Stomach smooth muscle (tissue), 2 donors: ENCODE data around the gene SULT2B1.
"Not testable (repeated sequence)": the region's sequence is repeated elsewhere in the genome, so short reads cannot be mapped to it uniquely, and the experiment has no call there.

Experiments
- H3K27ac ChIP-seq: one replicate; pipeline ENCODE4 v1.7.0; 2013; ENCODE audit warnings: mild to moderate bottlenecking, low read length, inconsistent platforms
- H3K27me3 ChIP-seq, 2 donors: one replicate each; pipeline ENCODE4 v1.7.0; 2013; ENCODE audit warnings: low read length in 2 of 2; ENCODE audit not compliant: insufficient read depth in 2 of 2, control insufficient read depth in 1 of 2
- H3K36me3 ChIP-seq, 2 donors: one replicate each; pipeline ENCODE4 v1.7.0; 2013; ENCODE audit warnings: low read length in 2 of 2; ENCODE audit not compliant: control insufficient read depth in 2 of 2, insufficient read depth in 2 of 2
- H3K4me1 ChIP-seq: one replicate; pipeline ENCODE4 v1.7.0; 2013; ENCODE audit warnings: low read length; ENCODE audit not compliant: control insufficient read depth, insufficient read depth
- H3K4me3 ChIP-seq, 2 donors: one replicate each; pipeline ENCODE4 v1.7.0; 2013; ENCODE audit warnings: low read length in 2 of 2
- H3K9ac ChIP-seq, 2 donors: one replicate each; pipeline ENCODE4 v1.7.0; 2013; ENCODE audit warnings: low read length in 2 of 2, mild to moderate bottlenecking in 1 of 2
- H3K9me3 ChIP-seq, 2 donors: one replicate each; pipeline ENCODE4 v1.7.0; 2013; ENCODE audit warnings: low read length in 2 of 2; ENCODE audit not compliant: control insufficient read depth in 2 of 2
- donor health status: healthy.
- donor health status: Pancreatic carcinoma.

SULT2B1 gene

DNA sequence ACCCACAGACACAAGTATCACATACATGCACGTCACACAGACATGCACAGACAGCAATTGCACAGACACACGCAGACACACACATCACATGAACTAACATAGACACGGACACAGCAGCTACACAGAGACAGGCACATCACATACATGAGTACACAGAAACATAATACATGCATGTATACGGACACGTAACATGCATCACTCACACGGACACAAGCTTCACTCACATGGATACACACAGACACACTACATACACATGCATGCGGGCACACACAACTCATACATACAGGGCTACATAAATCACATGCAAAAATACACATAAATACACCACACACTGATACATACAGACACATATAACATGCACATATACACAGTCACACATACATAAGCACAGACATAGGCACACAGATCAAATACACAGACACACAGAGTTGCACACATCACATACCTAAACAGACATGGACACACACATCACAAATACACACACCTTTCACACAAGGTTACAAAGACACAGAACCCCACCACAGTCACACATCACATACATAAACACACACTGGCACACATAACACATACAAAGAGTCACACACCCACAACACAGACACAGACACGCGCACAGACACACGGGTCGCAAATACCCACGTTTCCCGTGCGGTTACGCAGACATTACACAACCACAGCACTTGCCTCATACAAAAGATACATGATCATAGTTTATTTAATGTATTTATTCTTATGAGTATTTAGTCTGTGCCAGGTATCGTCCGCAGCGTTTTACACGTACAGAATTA, 39.3 kb upstream of the SULT2B1 start:
- Histone ChIP-seq H3K36me3 (no peaks in the 10 kb centered on the region), H3K4me3 (no peak overlapping the region), H3K27ac (no peak overlapping the region), H3K27me3 (peaks cover 25 to 33% of the 10 kb centered on the region in 2 donors), H3K9me3 (no peaks in the 10 kb centered on the region), H3K9ac (no peak overlapping the region), H3K4me1 (peaks cover 14% of the 10 kb centered on the region)

DNA sequence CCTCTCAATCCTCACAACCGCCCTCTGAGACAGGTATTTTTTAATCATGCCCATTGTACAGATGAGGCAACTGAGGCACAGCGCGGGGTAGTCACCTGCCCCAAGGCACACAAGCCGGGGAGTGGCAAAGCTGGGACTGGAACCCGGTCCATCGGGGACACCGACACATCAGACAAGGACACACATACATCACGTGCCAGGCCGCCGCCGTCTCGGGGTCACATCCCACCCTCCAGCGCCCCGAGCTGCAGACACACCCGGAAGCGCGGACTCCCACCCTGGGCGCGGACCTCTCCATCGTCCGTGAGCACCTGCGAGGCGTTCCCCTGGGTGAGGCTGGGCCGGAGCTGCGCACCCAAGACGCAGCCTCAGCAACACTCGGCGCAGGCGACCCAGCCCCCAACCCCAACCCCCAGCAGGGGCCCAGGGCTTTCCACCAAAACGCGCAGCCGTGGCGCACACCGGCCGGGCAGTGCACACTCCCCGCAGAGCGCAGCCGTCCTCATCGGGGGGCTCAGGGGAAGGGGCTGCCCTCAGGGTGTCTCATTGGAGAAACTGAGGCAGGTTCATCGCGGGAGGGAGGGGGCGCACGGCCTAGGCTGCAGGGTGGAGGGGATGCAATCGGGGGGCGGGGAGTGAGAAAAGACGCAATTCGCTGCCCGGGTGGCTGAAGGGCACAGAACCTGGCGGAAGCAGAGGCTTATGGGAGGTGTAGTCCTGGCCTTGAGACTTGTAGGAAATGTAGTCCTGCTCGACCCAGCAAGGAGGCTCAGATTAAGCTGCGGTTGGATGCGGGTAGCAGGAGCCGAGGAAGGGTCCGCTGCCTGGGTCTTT, 38.5 kb upstream of the SULT2B1 start:
- no peaks in the 10 kb centered on the region for H3K36me3 ChIP-seq
- H3K4me1 ChIP-seq = peaks cover 14% of the 10 kb centered on the region
- no peak overlapping the region for H3K9ac ChIP-seq
- no peaks in the 10 kb centered on the region for H3K9me3 ChIP-seq
- no peak overlapping the region for H3K27ac ChIP-seq
- peak overlapping the region; percentile 63 to 72 for H3K4me3 ChIP-seq
- peaks cover 25 to 33% of the 10 kb centered on the region in 2 donors for H3K27me3 ChIP-seq

DNA sequence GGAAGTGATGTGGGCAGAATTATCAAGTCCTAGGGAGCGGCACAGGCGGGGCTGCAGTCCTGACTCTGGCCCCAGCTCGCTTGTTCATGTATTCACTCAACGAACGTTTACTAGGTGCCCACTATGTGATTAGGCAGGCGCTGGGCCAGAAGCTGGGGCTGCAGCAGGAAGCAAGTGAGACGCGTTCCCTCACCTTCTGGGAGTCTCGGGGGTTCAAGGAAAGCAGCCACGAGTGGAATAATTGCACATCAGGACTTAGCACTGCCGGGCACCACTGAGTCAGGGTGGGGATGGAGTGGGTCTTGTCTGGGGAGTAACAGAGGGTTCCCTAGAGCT, 37.9 kb upstream of the SULT2B1 start:
- no peak overlapping the region for H3K27ac ChIP-seq

DNA sequence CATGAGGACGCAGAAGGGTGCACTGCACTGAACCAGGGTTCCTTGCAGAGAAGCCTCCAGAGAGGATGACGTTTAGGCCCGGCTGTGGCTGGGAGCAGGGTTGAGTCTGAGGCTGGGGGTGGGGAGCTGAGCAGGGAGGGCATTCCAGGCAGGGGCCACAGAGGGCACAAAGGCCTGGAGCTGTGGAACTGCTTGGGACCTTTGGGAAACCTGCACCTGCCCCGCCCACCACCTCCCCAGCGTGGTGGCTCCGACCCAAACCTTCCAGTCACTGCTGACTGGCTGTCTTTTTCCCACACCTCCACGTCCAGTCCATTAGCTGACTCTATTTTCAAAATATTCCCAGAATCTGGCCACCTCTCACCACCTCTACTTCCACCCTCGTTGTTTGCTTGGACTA, 35.4 kb upstream of the SULT2B1 start:
- H3K9me3 ChIP-seq = no peaks in the 10 kb centered on the region
- no peak overlapping the region for H3K27ac ChIP-seq
- H3K36me3 ChIP-seq = no peaks in the 10 kb centered on the region
- peaks cover 6% of the 10 kb centered on the region for H3K4me1 ChIP-seq
- H3K9ac ChIP-seq = no peak overlapping the region
- H3K4me3 ChIP-seq = no peak overlapping the region
- peaks cover 16 to 24% of the 10 kb centered on the region in 2 donors for H3K27me3 ChIP-seq

More for the DNA sequence above, 37.9 kb upstream of the SULT2B1 start:
- Histone ChIP-seq H3K4me3 (peak overlapping the region in 1 of 2 donors; percentile 63), H3K4me1 (peaks cover 14% of the 10 kb centered on the region), H3K36me3 (no peaks in the 10 kb centered on the region), H3K9ac (no peak overlapping the region), H3K27me3 (peaks cover 25 to 33% of the 10 kb centered on the region in 2 donors), H3K9me3 (no peaks in the 10 kb centered on the region)

DNA sequence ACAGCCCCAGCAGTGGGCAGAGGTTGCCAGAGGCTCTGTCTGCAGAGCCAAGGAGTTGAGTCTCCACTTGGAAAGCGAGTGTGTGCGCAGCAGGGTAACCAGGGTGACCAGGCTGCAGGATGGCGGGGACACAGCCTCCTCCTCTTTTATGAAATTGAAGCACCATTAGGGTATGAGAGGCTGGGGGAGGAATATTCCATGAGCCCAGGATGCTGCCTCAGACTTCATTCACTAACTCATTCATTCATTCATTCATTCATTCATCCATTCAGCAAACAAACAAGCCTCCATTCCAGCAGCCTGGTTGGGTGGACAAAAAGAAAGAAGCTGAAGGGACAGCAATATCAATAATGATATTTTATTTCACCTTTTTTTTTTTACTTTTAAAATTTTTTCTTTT, 33.8 kb upstream of the SULT2B1 start:
- no peaks in the 10 kb centered on the region for H3K9me3 ChIP-seq
- no peak overlapping the region for H3K27ac ChIP-seq
- H3K27me3 ChIP-seq = peaks cover 3 to 9% of the 10 kb centered on the region in 2 donors
- no peak overlapping the region for H3K4me3 ChIP-seq
- H3K9ac ChIP-seq = no peak overlapping the region
- no peaks in the 10 kb centered on the region for H3K36me3 ChIP-seq
- peaks cover 5% of the 10 kb centered on the region for H3K4me1 ChIP-seq

- not testable (repeated sequence) for H3K36me3 ChIP-seq, H3K4me3 ChIP-seq, H3K9ac ChIP-seq, H3K9me3 ChIP-seq, H3K4me1 ChIP-seq, H3K27me3 ChIP-seq, H3K27ac ChIP-seq
These were observed 32.5 kb upstream of the SULT2B1 start for GRCh38 chr19:48519426-48519825.

DNA sequence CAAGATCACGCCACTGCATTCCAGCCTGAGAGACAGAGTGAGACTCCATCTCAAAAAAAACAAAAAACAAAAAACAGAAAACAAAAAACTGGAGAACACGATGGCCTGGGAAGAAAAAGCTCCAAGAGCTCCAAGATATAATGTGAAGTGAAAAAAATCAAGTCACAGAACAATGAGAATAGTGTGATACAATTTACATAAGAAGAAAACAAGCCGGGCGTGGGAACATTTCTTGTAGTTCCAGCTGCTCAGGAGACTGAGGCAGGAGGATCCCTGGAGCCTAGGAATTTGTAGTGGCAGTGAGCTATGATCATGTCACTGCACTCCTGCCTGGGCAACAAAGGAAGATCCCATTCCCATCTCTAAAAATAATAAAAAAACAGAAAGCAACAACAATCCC, 31.8 kb upstream of the SULT2B1 start:
- no peaks in the 10 kb centered on the region for H3K27me3 ChIP-seq
- H3K9me3 ChIP-seq = peaks cover 3 to 5% of the 10 kb centered on the region in 2 donors
- no peak overlapping the region for H3K4me3 ChIP-seq
- no peaks in the 10 kb centered on the region for H3K36me3 ChIP-seq
- H3K4me1 ChIP-seq = no peaks in the 10 kb centered on the region
- H3K27ac ChIP-seq = no peak overlapping the region
- no peak overlapping the region for H3K9ac ChIP-seq

DNA sequence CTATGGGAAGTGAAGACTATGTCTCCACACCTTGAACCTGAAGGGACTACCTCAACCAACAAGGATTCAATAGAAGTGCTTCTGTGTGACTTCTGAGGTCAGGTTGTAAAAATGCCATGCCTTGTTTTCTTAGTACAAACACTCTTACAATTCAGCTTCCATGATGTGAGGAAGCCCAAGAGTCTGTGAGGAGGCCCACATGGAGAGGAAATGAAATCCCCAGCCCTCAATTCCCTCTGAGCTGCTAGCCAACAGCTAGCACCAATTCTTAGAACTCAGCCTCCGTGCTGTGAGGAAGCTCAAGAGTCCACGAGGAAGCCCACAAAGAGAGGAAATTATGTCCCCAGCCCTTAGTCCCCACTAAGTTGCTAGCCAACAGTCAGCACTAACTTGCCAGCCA, 27.8 kb upstream of the SULT2B1 start:
- H3K36me3 ChIP-seq = no peaks in the 10 kb centered on the region
- no peak overlapping the region for H3K4me3 ChIP-seq
- peaks cover 6 to 20% of the 10 kb centered on the region in 2 donors for H3K9me3 ChIP-seq
- no peak overlapping the region for H3K27ac ChIP-seq
- no peaks in the 10 kb centered on the region for H3K4me1 ChIP-seq
- H3K27me3 ChIP-seq = no peaks in the 10 kb centered on the region
- H3K9ac ChIP-seq = no peak overlapping the region

GRCh38 chr19:48524732-48525131, 27.2 kb upstream of the SULT2B1 start:
- Histone ChIP-seq H3K9me3 (peaks cover 6 to 23% of the 10 kb centered on the region in 2 donors), H3K36me3 (no peaks in the 10 kb centered on the region), H3K4me1 (no peaks in the 10 kb centered on the region), H3K9ac (no peak overlapping the region), H3K27ac (no peak overlapping the region), H3K27me3 (no peaks in the 10 kb centered on the region), H3K4me3 (no peak overlapping the region)

- H3K4me3 ChIP-seq = no peak overlapping the region
- peaks cover 6 to 20% of the 10 kb centered on the region in 2 donors for H3K9me3 ChIP-seq
- H3K27ac ChIP-seq = no peak overlapping the region
- no peaks in the 10 kb centered on the region for H3K36me3 ChIP-seq
- H3K9ac ChIP-seq = no peak overlapping the region
- no peaks in the 10 kb centered on the region for H3K4me1 ChIP-seq
- H3K27me3 ChIP-seq = no peaks in the 10 kb centered on the region
These were observed 22.8 kb upstream of the SULT2B1 start for GRCh38 chr19:48529156-48529555.
